ENCODE results near the gene RPL36. TPM values are rescaled to one million over a fixed set of nuclear protein-coding genes. Genes with fewer than 3 reads are reported as not detected.

The RPL36 gene
- total RNA-seq, 4 donors from 2014 or later: 572 to 1,565 (median 1,059) TPM

- H3K27me3 ChIP-seq: no peaks in the 10 kb centered on the region
- WGBS, 2 donors: 81 to 91% methylated on average over 9 to 13 of the region's 26 CpGs
- no peak for DNase-seq
- H3K9me3 ChIP-seq: no peaks in the 10 kb centered on the region
- H3K27ac ChIP-seq: no peak overlapping the region
- H3K4me3 ChIP-seq: no peak overlapping the region
- H3K4me1 ChIP-seq: no peaks in the 10 kb centered on the region
- TF ChIP-seq POLR2A (IDR thresholded peaks at IDR 0.05): no peak
- no peak for TF ChIP-seq CTCF (IDR thresholded peaks at IDR 0.05)
- intact Hi-C loops (cut with DNase I): no loop called here
- peaks cover 54 to 92% (median 71%) of the 10 kb centered on the region in 3 donors for H3K36me3 ChIP-seq
Observed at GRCh38 chr19:5666921-5667610, 23.0 kb upstream of the RPL36 start.

- no peaks in the 10 kb centered on the region for H3K9me3 ChIP-seq
- H3K4me3 ChIP-seq: no peak overlapping the region
- no peaks in the 10 kb centered on the region for H3K4me1 ChIP-seq
- peaks cover 54 to 85% (median 63%) of the 10 kb centered on the region in 3 donors for H3K36me3 ChIP-seq
- no peaks in the 10 kb centered on the region for H3K27me3 ChIP-seq
- H3K27ac ChIP-seq: no peak overlapping the region
- no peak for DNase-seq
- 80 to 82% methylated on average over 1 to 15 of the region's 22 CpGs for WGBS, 2 donors
- TF ChIP-seq POLR2A (IDR thresholded peaks at IDR 0.05) (no peak), CTCF (IDR thresholded peaks at IDR 0.05) (no peak)
- intact Hi-C loops (cut with DNase I): no loop called here
Observed at GRCh38 chr19:5667751-5668271, 22.3 kb upstream of the RPL36 start.

- no peaks in the 10 kb centered on the region for H3K9me3 ChIP-seq
- H3K36me3 ChIP-seq: peaks cover 42 to 71% (median 49%) of the 10 kb centered on the region in 3 donors
- 87% methylated on average over 3 of the region's 11 CpGs; no CpG with 5 or more reads in 1 of the 2 donors for WGBS, 2 donors
- H3K4me1 ChIP-seq: no peaks in the 10 kb centered on the region
- intact Hi-C loops (cut with DNase I): no loop called here
- no peak for DNase-seq
- no peak overlapping the region for H3K27ac ChIP-seq
- H3K4me3 ChIP-seq: no peak overlapping the region
- TF ChIP-seq CTCF (IDR thresholded peaks at IDR 0.05): no peak
- TF ChIP-seq POLR2A (IDR thresholded peaks at IDR 0.05): no peak
- no peaks in the 10 kb centered on the region for H3K27me3 ChIP-seq
Observed at GRCh38 chr19:5669212-5669611, 20.9 kb upstream of the RPL36 start.

- Histone ChIP-seq H3K4me3 (no peak overlapping the region), H3K36me3 (peaks cover 19 to 47% (median 30%) of the 10 kb centered on the region in 3 donors), H3K27ac (no peak overlapping the region), H3K27me3 (no peaks in the 10 kb centered on the region), H3K4me1 (no peaks in the 10 kb centered on the region), H3K9me3 (no peaks in the 10 kb centered on the region)
- no peak for DNase-seq
- 90% methylated on average over 2 of the region's 7 CpGs; no CpG with 5 or more reads in 1 of the 2 donors for WGBS, 2 donors
- no peak for TF ChIP-seq CTCF (IDR thresholded peaks at IDR 0.05)
- no peak for TF ChIP-seq POLR2A (IDR thresholded peaks at IDR 0.05)
- intact Hi-C loops (cut with DNase I): no loop called here
Observed at GRCh38 chr19:5671600-5671999, 18.5 kb upstream of the RPL36 start.

- Histone ChIP-seq H3K9me3 (no peaks in the 10 kb centered on the region), H3K4me3 (no peak overlapping the region), H3K4me1 (no peaks in the 10 kb centered on the region), H3K27ac (no peak overlapping the region), H3K36me3 (peaks cover 13 to 36% (median 17%) of the 10 kb centered on the region in 3 donors), H3K27me3 (no peaks in the 10 kb centered on the region)
- 89 to 92% methylated on average over 8 to 9 of the region's 13 CpGs for WGBS, 2 donors
- no peak for DNase-seq
- intact Hi-C loops (cut with DNase I): no loop called here
- TF ChIP-seq CTCF (IDR thresholded peaks at IDR 0.05) (no peak), POLR2A (IDR thresholded peaks at IDR 0.05) (no peak)
Observed at GRCh38 chr19:5672708-5673459, 17.2 kb upstream of the RPL36 start.

Data from esophagus squamous epithelium (tissue), 5 donors.